Measurements from ENCODE around the gene ZNF385B. TPM values are rescaled to one million over a fixed set of nuclear protein-coding genes. Genes with fewer than 3 reads are reported as not detected.

Gene ZNF385B
- total and polyA plus RNA-seq, 12 donors: 2.0 to 15.3 (median 8.4) TPM

DNA sequence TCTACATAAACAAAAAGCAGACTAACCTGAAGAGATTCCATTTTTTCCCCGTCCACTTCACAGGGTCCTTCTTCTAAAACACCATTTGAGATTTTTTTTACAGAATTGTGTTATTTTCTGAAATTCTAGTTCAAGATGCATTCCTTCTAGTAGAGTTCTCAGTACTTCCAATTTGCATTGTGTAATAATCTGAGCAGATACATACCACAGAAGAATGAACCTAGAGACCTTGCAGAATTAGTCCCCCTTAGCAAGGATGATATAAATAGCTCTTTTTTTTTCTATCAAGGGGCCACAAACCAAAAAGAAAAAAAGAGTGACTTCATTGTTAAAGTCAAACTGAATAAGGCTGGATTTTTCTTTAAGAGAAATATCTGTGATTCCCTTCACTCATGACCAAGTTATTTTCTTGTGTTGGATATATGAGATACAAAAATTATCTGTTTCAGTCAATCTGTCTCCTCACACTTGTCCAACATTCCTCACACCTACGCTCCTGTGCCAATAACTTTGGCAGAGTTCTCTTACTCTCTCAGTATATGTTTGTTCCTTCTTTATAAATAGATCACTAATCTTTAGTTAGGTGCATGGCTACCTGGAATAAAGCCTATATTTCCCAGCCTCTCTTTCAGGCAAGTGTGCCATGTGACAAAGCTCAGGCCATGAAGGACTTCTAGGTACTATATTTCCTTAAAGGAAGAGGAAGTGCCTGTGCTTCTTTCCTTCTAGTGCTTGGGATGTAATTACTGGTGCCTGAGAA is 183.5 kb downstream of the ZNF385B start:
- Histone ChIP-seq H3K27ac (no peak overlapping the region), H3K9me3 (replicated peaks in 1 of 3) (no peaks in the 10 kb centered on the region), H3K27me3 (no peaks in the 10 kb centered on the region), H3K4me1 (replicated peaks in 1 of 2) (peaks cover 0 to 7% of the 10 kb centered on the region in 2 donors), H3K36me3 (replicated peaks in 1 of 2) (no peaks in the 10 kb centered on the region), H3K4me3 (no peak overlapping the region)
- 77 to 85% (median 81%) methylated on average over 2 of the region's 2 CpGs for WGBS, 4 donors
- DNase-seq: no peak
- TF ChIP-seq POLR2A (IDR thresholded peaks at IDR 0.05): no peak
- TF ChIP-seq CTCF (IDR thresholded peaks at IDR 0.05): no peak
- intact Hi-C loops (cut with DNase I): no loop called here

DNA sequence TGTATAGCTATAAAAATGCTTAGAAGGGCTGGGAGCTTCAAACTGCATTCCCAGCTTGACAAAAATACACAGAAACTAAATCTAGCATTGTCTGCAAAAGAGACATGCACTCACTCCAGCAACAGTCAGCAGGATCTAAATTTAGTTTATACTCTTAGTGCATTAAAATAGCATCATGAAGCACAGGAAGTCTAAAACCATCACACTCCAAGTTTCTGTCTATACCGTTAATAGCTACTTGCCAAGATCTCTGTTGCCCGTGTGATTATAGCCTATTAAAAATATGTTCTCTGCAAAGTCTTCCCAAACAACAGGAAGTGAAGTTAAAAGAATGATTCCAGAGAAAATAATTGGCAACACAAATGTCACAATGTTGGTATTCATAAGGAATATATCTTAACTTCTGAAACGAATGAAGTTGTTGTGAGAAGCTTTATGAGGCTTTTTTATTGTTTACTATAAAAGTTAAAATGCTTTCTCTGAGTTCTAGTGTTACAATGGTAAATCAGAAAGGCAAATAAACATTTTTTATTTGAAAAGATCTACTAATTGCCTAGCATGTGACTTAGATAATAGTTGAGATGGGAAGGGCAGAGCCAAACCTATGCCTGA is 184.2 kb downstream of the ZNF385B start:
- peaks cover 0 to 7% of the 10 kb centered on the region in 2 donors for H3K4me1 ChIP-seq (replicated peaks in 1 of 2)
- H3K27ac ChIP-seq: no peak overlapping the region
- no peaks in the 10 kb centered on the region for H3K36me3 ChIP-seq (replicated peaks in 1 of 2)
- no peak for DNase-seq
- no peak overlapping the region for H3K4me3 ChIP-seq
- 23 to 38% (median 28%) methylated on average over 3 of the region's 3 CpGs for WGBS, 4 donors
- H3K9me3 ChIP-seq (replicated peaks in 1 of 3): no peaks in the 10 kb centered on the region
- H3K27me3 ChIP-seq: no peaks in the 10 kb centered on the region
- TF ChIP-seq CTCF (IDR thresholded peaks at IDR 0.05): no peak
- no peak for TF ChIP-seq POLR2A (IDR thresholded peaks at IDR 0.05)
- intact Hi-C loops (cut with DNase I): no loop called here

- WGBS, 4 donors: 87 to 93% (median 91%) methylated on average over 3 of the region's 3 CpGs
- Histone ChIP-seq H3K27ac (no peak overlapping the region), H3K4me1 (replicated peaks in 1 of 2) (peaks cover 0 to 7% of the 10 kb centered on the region in 2 donors), H3K9me3 (replicated peaks in 1 of 3) (no peaks in the 10 kb centered on the region), H3K4me3 (no peak overlapping the region), H3K27me3 (no peaks in the 10 kb centered on the region), H3K36me3 (replicated peaks in 1 of 2) (no peaks in the 10 kb centered on the region)
- intact Hi-C loops (cut with DNase I): no loop called here
- no peak for DNase-seq
- TF ChIP-seq CTCF (IDR thresholded peaks at IDR 0.05): no peak
Observed at GRCh38 chr2:179675435-179675834, 186.0 kb downstream of the ZNF385B start.

- intact Hi-C loops (cut with DNase I): no loop called here
- Histone ChIP-seq H3K9me3 (replicated peaks in 1 of 3) (no peaks in the 10 kb centered on the region), H3K36me3 (replicated peaks in 1 of 2) (no peaks in the 10 kb centered on the region), H3K4me1 (replicated peaks in 1 of 2) (no peaks in the 10 kb centered on the region), H3K27me3 (no peaks in the 10 kb centered on the region), H3K27ac (no peak overlapping the region), H3K4me3 (no peak overlapping the region)
- WGBS, 4 donors: 66 to 85% (median 83%) methylated on average over 5 to 6 of the region's 6 CpGs
- DNase-seq: no peak
- TF ChIP-seq CTCF (IDR thresholded peaks at IDR 0.05): no peak
- TF ChIP-seq POLR2A (IDR thresholded peaks at IDR 0.05): no peak
Observed at GRCh38 chr2:179671043-179671981, 190.1 kb downstream of the ZNF385B start.

All from adrenal gland (tissue), 12 donors.